ENCODE measurements around the gene ZNF789. TPM values are rescaled to one million over a fixed set of nuclear protein-coding genes. Genes with fewer than 3 reads are reported as not detected.

ZNF789 gene
- total RNA-seq, 2 experiments from 2014 or later, result 32.2 to 59.6 TPM

DNA sequence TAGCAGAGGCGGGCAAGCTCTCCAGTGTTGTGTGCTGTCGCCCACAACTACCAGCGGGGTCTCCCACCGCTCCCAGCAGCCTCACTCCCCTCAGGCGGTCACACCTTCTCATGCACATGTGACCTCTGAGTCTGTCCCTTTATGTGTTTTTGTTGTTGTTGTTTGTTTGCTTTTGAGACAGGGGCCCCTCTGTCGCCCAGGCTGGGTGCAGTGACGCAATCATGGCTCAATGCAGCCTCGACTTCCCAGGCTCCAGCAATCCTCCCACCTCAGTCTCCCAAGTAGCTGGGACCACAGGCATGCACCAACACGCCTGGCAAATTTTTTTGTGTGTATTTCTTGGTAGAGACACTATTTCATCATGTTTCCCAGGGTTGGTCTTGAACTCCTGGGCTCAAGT is 32.5 kb upstream of the ZNF789 start:
- Histone ChIP-seq H3K4me3 (ENCODE audit: low read depth, low read length, poor library complexity, severe bottlenecking) (peak overlapping the region; percentile 86), H4K20me1 (ENCODE audit: insufficient read depth, low read length) (peaks cover 11% of the 10 kb centered on the region), H3K9me3 (ENCODE audit: low read length) (no peaks in the 10 kb centered on the region), H3K79me2 (ENCODE audit: insufficient read depth, low read depth, low read length) (peaks cover 37% of the 10 kb centered on the region), H3K4me2 (ENCODE audit: low read length) (peak overlapping the region; percentile 93), H3K4me1 (ENCODE audit: insufficient read depth, low read length, poor library complexity, severe bottlenecking) (peaks cover 18% of the 10 kb centered on the region), H3K36me3 (ENCODE audit: insufficient read depth, low read length) (peaks cover 34% of the 10 kb centered on the region), H2AFZ (ENCODE audit: low read length) (no peak overlapping the region), H3K27ac (ENCODE audit: low read depth, low read length, poor library complexity, severe bottlenecking) (no peak overlapping the region), H3K9me2 (ENCODE audit: insufficient read depth, low read length) (no peaks in the 10 kb centered on the region)
- TF ChIP-seq EZH2phosphoT487 (IDR thresholded peaks at IDR 0.05; ENCODE audit: borderline replicate concordance, low read depth, low read length), result no peak
- TF ChIP-seq, protein P1, sequence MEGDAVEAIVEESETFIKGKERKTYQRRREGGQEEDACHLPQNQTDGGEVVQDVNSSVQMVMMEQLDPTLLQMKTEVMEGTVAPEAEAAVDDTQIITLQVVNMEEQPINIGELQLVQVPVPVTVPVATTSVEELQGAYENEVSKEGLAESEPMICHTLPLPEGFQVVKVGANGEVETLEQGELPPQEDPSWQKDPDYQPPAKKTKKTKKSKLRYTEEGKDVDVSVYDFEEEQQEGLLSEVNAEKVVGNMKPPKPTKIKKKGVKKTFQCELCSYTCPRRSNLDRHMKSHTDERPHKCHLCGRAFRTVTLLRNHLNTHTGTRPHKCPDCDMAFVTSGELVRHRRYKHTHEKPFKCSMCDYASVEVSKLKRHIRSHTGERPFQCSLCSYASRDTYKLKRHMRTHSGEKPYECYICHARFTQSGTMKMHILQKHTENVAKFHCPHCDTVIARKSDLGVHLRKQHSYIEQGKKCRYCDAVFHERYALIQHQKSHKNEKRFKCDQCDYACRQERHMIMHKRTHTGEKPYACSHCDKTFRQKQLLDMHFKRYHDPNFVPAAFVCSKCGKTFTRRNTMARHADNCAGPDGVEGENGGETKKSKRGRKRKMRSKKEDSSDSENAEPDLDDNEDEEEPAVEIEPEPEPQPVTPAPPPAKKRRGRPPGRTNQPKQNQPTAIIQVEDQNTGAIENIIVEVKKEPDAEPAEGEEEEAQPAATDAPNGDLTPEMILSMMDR (conservative IDR thresholded peaks at IDR 0.05; ENCODE audit: low read length), result no peak
- ChIA-PET POLR2A (no interaction called here), CTCF (ENCODE audit: unreplicated experiment) (no interaction called here)
- intact Hi-C loops (cut with micrococcal nuclease; ENCODE audit: unreplicated experiment), result no loop called here
- no peak for DNase-seq (ENCODE audit: low spot score)
- BruUV-seq (replicated peaks), result no TSS peak

DNA sequence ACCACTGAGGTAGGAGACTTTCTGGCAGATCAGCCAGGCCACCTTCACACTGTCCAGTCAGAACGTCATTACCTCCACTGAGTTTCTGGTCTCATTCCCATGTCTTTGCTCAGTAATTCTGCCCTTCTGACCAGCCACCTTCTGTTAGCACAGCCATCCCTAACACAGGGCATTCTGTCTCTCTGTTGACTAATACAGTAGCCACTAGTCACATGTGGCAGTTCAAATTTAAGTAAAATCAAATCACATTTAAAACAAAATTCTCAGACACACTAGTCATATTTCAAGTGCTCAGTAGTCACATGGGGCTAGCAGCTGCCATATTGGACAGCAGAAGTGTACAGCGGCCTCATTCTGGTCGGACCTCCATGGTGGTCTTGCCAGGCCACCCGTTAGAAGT is 26.6 kb upstream of the ZNF789 start:
- H3K79me2 ChIP-seq (ENCODE audit: insufficient read depth, low read depth, low read length), result no peaks in the 10 kb centered on the region
- H3K4me1 ChIP-seq (ENCODE audit: insufficient read depth, low read length, poor library complexity, severe bottlenecking), result no peaks in the 10 kb centered on the region
- no peak for TF ChIP-seq EZH2phosphoT487 (IDR thresholded peaks at IDR 0.05; ENCODE audit: borderline replicate concordance, low read depth, low read length)
- TF ChIP-seq, protein P1 (conservative IDR thresholded peaks at IDR 0.05; ENCODE audit: low read length), result no peak
- H3K27ac ChIP-seq (ENCODE audit: low read depth, low read length, poor library complexity, severe bottlenecking), result no peak overlapping the region
- no peak overlapping the region for H3K4me3 ChIP-seq (ENCODE audit: low read depth, low read length, poor library complexity, severe bottlenecking)
- H3K36me3 ChIP-seq (ENCODE audit: insufficient read depth, low read length), result peaks cover 90% of the 10 kb centered on the region
- POLR2A ChIA-PET, result no interaction called here
- no TSS peak for BruUV-seq (replicated peaks)
- intact Hi-C loops (cut with micrococcal nuclease; ENCODE audit: unreplicated experiment), result no loop called here
- no peaks in the 10 kb centered on the region for H3K9me2 ChIP-seq (ENCODE audit: insufficient read depth, low read length)
- H4K20me1 ChIP-seq (ENCODE audit: insufficient read depth, low read length), result no peaks in the 10 kb centered on the region; the same call in 1 of the 2 replicates
- CTCF ChIA-PET (ENCODE audit: unreplicated experiment), result no interaction called here
- no peak overlapping the region for H3K4me2 ChIP-seq (ENCODE audit: low read length)
- H3K9me3 ChIP-seq (ENCODE audit: low read length), result no peaks in the 10 kb centered on the region
- H2AFZ ChIP-seq (ENCODE audit: low read length), result no peak overlapping the region
- no peak for DNase-seq (ENCODE audit: low spot score)

DNA sequence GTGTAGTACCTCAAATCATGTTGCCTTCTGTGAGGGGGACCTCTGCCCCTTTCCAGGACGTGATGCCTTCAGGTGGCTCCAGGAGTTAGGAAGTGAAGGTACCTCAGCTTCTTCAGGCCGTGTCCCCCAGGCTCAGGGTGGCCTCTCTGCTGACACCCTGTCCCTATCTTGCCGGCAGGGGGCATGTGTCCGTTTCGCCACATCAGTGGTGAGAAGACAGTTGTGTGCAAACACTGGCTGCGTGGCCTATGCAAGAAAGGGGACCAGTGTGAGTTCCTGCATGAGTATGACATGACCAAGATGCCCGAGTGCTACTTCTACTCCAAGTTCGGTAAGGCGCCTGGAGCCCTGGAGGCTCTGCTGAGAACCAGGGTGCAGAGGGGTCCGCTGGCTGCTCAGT is 24.7 kb upstream of the ZNF789 start:
- CTCF ChIA-PET (ENCODE audit: unreplicated experiment), result no interaction called here
- no peak for DNase-seq (ENCODE audit: low spot score)

More for the DNA sequence above, 24.7 kb upstream of the ZNF789 start:
- Histone ChIP-seq H3K4me2 (ENCODE audit: low read length) (no peak overlapping the region), H3K36me3 (ENCODE audit: insufficient read depth, low read length) (peaks cover 94% of the 10 kb centered on the region), H3K4me1 (ENCODE audit: insufficient read depth, low read length, poor library complexity, severe bottlenecking) (no peaks in the 10 kb centered on the region), H3K9me2 (ENCODE audit: insufficient read depth, low read length) (no peaks in the 10 kb centered on the region), H2AFZ (ENCODE audit: low read length) (no peak overlapping the region), H3K27ac (ENCODE audit: low read depth, low read length, poor library complexity, severe bottlenecking) (no peak overlapping the region), H3K9me3 (ENCODE audit: low read length) (no peaks in the 10 kb centered on the region), H4K20me1 (ENCODE audit: insufficient read depth, low read length) (no peaks in the 10 kb centered on the region; the same call in 1 of the 2 replicates), H3K79me2 (ENCODE audit: insufficient read depth, low read depth, low read length) (no peaks in the 10 kb centered on the region), H3K4me3 (ENCODE audit: low read depth, low read length, poor library complexity, severe bottlenecking) (no peak overlapping the region)
- POLR2A ChIA-PET, result no interaction called here
- no TSS peak for BruUV-seq (replicated peaks)
- intact Hi-C loops (cut with micrococcal nuclease; ENCODE audit: unreplicated experiment), result no loop called here
- no peak for TF ChIP-seq EZH2phosphoT487 (IDR thresholded peaks at IDR 0.05; ENCODE audit: borderline replicate concordance, low read depth, low read length)
- TF ChIP-seq, protein P1 (conservative IDR thresholded peaks at IDR 0.05; ENCODE audit: low read length), result no peak

Data from OCI-LY7 (cell line).